CD4-positive, alpha-beta T cell treated with Interleukin-17A for 4 hours (primary cell): ENCODE results near the gene NME4.
"Not testable (repeated sequence)": the region's sequence is repeated elsewhere in the genome, so short reads cannot be mapped to it uniquely, and the experiment has no call there.

Experiments used
- DNase-seq: peaks from one replicate; pipeline ENCODE4 v3.0.0-alpha.2; 2020; ENCODE audit warnings: mixed read lengths

NME4 gene

DNA sequence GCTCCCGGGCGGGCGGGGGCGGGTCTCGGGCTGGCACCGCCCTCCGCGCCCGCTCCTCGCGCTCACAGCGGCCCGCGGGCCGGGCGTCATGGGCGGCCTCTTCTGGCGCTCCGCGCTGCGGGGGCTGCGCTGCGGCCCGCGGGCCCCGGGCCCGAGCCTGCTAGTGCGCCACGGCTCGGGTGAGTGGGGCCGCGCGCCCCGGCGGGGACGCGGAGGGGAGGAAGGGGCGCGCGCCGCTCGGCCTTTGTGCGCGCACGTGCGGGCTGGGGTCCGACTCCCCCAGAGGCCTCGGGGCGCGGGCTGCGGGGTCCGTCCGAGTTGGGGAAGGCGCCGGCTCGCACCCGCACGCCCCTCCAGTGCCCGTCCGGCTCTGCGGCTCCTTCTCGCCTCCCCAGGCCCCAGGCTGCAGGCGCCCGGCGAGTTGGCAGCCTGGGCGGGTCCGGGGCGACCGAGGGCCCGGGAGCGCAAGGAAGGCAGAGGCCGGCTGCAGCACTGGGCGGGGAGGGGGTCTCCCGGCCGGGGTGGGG, at the start of gene NME4:
Gene NME4, plus strand, starts transcription at position 65 of the 527 bp plus-strand sequence. Its CDS starts 24 bp downstream, at position 89.
- peak; percentile 53 for DNase-seq

DNA sequence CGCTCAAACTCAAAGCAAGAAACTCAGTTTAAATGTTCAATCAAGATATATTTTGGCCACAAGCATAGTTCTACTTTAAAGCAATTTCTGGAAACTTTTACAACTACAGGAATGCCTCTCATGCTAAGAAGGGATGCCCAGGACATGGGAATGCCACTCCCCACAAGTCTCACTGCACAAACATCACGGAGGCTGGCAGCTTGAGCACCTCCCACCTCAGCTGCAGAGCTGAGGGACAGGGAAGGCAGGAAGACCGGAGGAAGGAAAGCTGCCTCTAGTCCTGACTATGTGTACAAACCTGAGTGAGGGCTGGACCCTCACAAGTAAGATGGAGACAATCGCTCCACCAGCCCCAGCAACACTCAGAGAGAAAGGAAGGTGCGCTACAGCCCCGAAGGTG, 49.8 kb upstream of the NME4 start:
- DNase-seq: no peak

DNA sequence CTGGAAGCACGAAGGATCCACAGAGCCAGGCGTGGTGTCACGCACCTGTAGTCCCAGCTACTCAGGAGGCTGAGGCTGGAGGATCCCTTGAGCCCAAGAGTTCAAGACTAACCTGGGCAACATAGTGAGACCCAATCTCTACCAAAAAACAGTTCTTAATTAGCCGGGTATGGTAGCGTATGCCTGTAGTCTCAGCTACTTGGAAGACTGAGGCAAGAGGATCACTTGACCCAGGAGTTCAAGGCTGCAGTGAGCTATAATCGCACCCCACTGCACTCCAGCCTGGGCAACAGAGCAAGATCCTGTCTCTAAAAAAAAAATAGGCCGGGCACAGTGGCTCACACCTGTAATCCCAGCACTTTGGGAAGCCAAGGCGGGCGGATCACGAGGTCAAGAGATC, 48.5 kb upstream of the NME4 start:
- DNase-seq: not testable (repeated sequence)

- no peak for DNase-seq
These were observed 47.8 kb upstream of the NME4 start for GRCh38 chr16:349211-349610.

DNA sequence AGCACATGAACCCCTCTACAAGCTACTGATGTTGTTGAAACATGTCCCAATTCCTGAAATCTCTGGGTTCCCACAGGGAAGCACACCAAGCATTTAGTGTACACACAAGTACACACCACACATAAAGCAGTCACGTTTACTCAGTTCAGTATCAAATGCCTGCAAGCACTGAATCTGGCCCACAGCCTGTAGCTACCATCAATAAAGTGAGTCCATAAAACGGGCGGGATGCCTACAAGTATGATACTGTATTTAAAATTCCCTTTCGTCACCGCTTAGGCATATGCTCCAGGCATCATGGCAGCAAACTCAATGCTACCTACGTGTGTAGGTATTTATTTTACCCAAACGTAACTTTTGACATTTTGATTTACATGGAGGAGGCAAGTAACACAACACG, 46.8 kb upstream of the NME4 start:
- DNase-seq: no peak

DNA sequence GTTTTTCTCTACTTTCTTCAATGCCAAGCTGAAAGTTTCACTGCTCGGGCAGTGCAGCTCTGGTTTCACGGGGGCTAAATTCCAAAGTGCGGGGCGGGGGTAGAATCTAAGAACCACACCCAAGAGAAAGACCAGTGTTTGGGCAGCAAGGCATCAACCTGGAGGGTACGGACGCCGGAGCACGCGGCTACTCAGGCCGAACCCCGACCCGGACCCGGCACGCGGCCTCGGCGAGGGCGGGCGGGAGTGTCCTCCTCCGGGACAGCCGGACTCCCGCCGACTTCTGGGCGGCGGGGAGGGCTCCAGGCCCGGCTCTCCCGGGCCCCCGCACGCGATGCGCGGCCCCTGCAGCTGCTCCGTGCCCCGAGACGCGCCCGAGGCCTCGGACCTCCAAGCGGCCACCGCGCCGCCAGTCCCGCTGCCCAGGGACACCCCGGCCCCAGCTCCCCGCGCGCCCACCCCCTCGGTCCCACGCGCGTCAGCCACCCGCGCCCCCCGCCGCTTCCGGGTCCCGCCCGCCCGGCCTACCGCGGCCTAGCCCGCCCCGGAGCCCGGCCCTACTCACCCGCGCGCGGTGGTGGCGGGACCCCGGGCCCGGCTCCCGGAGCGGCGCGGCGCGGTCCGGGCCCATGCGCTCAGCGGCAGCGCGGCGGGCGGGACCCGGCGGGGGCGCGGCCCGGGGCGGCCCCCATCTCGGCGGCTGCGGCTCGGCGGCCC, 45.0 kb upstream of the NME4 start:
- peak; percentile 55 for DNase-seq

DNA sequence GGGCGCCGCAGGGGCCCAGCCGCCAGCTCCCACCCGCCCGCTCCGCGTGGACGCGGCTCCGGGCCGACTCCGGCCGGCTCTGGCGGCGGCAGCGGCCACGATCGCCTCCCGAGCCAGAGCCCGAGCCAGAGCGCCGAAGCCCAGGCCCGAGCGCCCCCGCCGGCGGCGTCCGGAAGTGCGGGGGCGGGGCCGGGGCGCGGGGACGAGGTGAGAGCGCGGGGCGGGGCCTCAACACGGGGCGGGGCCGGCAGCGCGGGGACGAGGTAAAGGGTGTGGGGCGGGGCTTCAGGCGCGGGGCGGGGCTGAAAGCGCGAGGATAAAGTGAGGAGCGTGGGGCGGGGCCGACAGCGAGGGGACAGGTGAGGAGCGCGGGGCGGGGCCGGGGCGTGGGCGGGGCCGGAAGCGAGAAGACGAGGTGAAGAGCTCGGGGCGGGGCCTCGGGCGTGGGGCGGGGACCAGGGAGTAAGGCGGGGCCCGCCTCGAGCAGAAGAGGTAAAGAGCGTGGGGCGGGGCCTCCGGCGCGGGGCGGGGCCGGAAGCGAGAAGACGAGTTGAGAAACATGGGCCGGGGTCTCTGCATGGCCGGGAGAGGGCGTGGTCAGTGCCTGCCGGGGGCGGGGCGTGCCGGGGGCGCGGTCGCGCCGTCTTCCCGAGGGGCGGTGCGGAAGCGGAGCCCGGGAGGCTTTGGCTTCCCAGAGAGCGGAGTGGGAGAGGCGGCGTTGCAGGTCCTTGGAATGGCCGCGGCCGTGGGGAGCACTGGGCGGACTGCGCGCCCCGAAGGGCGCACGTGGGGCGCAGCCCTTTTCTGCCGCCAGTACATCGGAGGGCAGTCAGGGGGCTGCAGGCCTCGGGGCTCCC, 44.2 kb upstream of the NME4 start, which contains the start of gene AXIN1:
Gene AXIN1, minus strand, starts transcription at position 177 of the 857 bp plus-strand sequence. CDS start 5,698 bp downstream, outside the sequence.
- peak; percentile 100 for DNase-seq

DNA sequence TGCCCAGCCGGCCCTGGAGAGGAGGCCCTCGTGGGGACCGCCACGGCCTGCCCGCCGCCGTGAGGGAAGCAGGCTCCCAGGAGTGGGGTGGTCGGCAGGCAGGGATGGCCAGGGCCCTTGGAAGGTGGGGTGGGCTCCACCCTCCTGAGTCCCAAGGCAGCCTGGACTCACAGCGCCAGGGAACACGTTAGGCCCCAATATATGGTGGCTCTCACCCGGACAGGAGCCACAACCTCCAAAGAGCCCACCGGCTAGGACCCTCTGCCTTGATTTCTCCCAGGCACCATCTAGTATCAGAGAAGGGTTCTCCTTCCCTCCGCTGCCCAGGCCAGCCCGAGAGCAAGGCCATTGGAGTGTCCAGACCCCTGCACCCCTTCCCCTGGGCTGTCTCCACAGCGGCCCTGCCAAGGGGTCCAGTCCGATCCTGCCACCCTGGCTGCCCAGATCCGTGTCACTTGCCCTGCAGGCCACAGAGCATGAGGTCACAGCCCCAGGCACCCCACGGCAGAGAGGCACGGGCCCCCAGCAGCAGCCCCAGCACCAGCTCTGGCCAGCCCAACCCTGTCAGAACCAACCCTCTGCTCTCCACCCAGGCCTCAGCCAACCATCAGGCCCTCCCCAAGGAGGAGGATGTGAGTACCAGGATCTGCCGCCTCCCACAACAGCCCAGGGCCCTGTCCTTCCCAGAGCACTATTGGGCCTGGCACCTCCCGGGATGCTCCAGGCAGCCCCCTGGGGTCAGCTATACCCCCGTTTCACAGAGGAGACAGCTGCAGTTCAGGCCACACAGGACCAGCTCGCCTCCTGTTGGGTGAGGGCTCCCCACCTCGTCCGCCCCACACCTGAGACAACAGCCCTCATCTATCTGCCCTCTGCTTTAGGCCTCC, 43.4 kb upstream of the NME4 start:
- DNase-seq: no peak

- DNase-seq: no peak
These were observed 42.6 kb upstream of the NME4 start for GRCh38 chr16:354291-354881.

DNA sequence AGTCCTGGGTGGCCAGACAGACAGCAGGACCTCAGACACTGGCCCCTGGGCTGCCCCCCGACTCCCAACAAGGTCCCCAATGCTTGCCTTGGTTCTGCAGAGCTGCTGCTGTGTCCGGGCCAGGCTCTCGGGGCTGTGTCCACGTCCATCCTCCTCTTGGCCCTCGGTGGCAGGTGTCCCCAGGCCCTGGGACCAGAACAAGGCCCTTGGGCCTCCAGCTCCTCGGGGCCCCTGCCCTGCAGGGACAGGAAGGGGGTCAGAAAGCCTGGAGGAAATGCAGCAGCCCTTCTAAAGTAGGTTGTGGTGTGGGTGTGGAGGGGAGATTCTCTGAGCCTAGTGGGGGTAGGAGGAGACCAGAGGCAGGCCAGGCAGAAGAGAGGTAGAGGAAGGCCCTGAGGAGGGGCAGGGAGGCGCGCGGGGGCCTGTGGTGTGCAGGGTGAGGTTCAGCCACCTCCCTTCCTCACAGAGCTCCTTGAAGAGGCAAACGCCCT, 42.0 kb upstream of the NME4 start:
- DNase-seq: peak; percentile 50

- no peak for DNase-seq
These were observed 40.3 kb upstream of the NME4 start for GRCh38 chr16:356741-357140.

GRCh38 chr16:359067-359763, 37.8 kb upstream of the NME4 start:
- DNase-seq: no peak

GRCh38 chr16:359871-360697, 36.9 kb upstream of the NME4 start:
- DNase-seq: no peak

DNA sequence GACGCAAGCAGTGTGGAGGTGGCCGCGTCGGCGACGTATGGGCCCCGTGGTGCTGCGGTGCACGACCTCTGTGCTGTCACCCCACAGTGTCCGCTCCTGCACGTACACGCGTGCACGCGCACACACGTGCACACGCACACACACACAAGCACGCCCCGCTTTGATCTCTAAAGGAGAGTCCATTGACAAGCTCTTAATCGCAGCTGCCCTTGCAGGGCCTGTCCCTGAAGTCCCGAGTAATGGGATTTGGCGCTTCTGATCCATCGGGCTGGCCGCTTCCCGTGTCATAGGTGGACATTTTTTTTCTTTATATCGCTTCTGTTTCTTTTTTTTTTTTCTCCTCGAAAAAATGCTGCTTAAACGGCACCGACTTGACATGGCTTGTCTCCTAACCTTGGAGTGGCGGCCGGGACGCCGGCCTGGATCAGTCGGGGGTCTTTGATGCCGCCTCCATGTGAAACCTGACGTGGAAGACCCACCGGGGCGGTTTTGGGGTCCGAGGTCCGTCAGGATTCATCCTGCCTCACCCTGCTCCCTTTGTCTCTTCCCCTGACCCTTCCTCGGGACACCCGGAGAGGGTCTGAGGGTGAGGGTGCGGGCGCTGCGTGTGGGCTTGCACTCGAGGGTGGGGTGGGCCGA, 36.2 kb upstream of the NME4 start:
- no peak for DNase-seq

- no peak for DNase-seq
These were observed 35.6 kb upstream of the NME4 start for GRCh38 chr16:361341-361871.

DNA sequence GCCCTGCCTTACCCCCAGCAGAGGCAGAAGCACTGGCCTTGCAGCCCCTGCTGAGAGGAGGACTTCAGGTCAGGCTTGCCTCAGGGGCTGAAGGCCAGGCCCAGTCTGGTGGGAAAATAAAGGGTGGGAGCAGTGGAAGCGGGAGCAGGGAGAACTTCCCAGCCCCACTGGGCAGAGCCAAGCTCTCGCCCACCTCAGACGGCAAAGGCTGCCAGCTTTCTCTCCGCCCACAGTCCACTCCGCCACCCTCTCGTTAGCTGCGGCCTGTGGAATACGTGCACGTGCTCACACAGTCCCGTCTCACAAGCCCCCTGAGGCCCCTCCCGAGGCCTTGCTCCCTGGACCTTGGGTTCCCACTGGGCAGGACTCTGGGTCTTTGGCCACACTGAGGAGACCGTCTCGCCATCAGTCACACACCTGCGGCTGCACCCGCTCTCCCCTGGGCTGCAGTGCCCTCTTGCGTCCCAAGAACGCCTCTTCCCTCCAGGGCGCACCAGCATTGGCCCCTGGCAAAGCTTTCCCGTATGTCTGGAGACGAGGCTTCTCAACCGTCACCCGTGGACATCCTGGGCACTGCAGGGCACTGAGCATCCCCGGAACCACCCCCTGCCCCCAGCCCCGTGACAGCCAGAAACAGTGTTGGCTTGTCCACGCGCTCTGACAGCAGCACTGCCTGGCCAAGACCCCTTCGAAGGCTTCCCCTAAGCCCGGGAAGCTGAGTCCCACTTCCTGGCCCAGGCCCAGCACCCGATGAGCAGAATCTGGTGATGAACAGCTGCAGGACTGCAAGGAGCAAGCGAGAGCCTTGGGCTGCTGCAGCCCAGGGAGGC, 34.9 kb upstream of the NME4 start:
- peak; percentile 83 for DNase-seq

DNA sequence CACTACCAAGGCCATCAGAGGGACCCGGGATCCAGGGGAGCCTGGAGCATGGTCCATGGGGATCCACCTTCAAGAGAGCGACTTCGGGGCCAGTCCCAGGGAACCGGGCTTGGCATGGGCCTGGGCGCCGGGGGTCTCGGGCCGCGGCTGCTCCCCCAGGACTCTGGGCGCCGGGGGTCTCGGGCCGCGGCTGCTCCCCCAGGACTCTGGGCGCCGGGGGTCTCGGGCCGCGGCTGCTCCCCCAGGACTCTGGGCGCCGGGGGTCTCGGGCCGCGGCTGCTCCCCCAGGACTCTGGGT, 34.3 kb upstream of the NME4 start:
- not testable (repeated sequence) for DNase-seq

GRCh38 chr16:363110-363765, 33.8 kb upstream of the NME4 start:
- no peak for DNase-seq
